GM18499 (cell line): ENCODE results near the gene SHMT2.

Experiments
- ATAC-seq: cut with Tn5 transposase; IDR thresholded peaks from one replicate; pipeline ENCODE4 v1.9.1; 2021; ENCODE audit warnings: moderate number of reproducible peaks; ENCODE audit not compliant: insufficient read depth, unreplicated experiment

The SHMT2 gene

GRCh38 chr12:57224278-57224972, 5.1 kb upstream of the SHMT2 start:
- no peak for ATAC-seq

DNA sequence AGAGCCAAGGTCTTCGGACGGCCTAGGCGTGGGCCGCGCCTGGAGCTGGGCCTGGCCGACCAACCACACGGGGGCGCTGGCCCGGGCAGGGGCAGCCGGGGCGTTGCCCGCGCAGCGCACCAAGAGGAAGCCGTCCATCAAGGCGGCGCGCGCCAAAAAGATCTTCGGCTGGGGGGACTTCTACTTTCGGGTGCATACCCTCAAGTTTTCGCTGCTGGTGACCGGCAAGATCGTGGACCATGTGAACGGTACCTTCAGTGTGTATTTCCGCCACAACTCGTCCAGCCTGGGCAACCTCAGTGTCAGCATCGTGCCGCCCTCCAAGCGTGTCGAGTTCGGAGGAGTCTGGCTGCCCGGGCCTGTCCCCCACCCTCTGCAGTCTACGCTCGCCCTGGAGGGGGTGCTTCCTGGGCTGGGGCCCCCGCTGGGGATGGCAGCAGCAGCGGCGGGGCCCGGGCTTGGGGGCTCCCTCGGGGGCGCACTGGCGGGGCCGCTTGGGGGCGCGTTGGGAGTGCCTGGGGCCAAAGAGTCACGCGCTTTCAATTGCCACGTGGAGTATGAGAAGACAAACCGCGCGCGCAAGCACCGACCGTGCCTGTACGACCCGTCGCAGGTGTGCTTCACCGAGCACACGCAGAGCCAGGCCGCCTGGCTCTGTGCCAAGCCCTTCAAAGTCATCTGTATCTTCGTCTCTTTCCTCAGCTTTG, 4.4 kb upstream of the SHMT2 start:
- ATAC-seq: no peak

- no peak for ATAC-seq
Observed at GRCh38 chr12:57225680-57226210, 3.8 kb upstream of the SHMT2 start.

GRCh38 chr12:57226588-57227314, 2.8 kb upstream of the SHMT2 start:
- ATAC-seq: no peak

DNA sequence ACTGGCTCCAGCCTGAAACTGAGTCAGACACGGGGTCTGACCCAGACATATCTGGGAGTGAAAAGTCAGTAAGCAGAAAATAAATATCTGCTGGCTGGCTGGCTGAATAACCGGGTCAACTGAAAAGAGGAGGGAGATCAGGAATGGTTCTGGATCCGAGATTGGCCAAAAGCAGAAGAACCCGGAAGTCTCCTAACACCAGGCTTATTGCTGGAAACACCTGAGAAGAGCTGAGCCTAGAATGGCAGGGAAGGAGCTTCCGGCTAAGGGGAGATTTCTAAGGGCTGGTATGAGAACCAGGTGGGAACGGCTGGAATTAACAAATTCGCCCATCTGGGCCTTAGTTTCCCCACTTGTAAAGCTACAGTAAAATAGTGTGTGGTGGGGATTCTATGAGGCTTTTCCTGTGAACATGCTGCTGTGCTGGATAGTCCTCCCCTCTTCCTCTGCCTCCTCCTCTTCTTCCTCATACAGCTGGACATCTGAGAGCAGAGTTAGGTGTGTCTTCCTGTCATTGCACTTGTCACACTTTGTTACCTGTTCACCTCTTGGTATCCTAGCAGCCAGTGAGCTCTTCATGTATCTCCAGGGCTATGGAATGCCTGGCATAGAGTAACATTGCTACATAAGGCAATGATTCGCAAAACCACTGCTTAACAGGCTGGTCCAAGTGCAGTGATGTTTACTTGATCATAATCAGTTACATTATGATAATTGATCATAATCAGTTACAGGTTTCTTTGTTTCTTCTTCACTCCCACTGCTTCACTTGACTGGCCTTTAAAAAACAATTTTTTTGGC, 2.0 kb upstream of the SHMT2 start:
- ATAC-seq: no peak

- no peak for ATAC-seq
Observed at GRCh38 chr12:57229046-57229633, 371 bp upstream of the SHMT2 start.

GRCh38 chr12:57230381-57231155, 1.1 kb downstream of the SHMT2 start:
- ATAC-seq: no peak

GRCh38 chr12:57231276-57232021, 1.9 kb downstream of the SHMT2 start:
- ATAC-seq: no peak

- ATAC-seq: no peak
Observed at GRCh38 chr12:57232156-57232756, 2.7 kb downstream of the SHMT2 start.

GRCh38 chr12:57233357-57234232, 4.1 kb downstream of the SHMT2 start:
- no peak for ATAC-seq

GRCh38 chr12:57234233-57234570, 4.7 kb downstream of the SHMT2 start:
- ATAC-seq: no peak

DNA sequence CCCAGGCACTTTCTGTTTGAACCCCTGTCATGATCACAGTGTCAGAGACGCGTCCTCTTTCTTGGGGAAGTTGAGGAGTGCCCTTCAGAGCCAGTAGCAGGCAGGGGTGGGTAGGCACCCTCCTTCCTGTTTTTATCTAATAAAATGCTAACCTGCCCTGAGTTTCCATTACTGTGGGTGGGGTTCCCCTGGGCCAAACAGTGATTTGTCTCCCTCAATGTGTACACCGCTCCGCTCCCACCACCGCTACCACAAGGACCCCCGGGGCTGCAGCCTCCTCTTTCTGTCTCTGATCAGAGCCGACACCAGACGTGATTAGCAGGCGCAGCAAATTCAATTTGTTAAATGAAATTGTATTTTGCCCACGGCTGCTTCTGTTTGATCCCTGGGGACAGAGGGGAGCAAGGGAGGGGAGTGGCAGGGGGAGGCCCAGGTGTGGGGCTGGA, 5.1 kb downstream of the SHMT2 start:
- ATAC-seq: no peak

GRCh38 chr12:57235017-57235727, 5.7 kb downstream of the SHMT2 start:
- no peak for ATAC-seq

DNA sequence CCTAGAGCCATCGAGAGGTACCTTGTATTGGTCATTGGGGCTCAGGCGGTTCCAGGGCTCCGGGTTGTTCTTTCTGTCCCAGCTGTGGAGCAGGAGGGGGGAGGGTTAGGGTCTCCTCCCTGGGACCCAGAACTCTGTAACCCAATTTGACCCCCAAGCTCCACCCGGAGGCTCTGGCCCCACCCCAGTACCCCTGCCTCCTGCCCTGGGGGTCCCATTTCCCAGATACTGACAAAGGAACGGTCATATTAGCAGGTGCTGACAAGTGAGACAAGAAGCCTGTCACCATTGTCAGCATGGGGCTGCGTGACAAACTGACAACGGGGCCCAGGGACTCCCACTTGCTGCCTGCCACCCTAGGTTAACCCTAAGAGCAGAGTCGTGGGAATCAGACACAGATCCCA, 6.2 kb downstream of the SHMT2 start:
- no peak for ATAC-seq

DNA sequence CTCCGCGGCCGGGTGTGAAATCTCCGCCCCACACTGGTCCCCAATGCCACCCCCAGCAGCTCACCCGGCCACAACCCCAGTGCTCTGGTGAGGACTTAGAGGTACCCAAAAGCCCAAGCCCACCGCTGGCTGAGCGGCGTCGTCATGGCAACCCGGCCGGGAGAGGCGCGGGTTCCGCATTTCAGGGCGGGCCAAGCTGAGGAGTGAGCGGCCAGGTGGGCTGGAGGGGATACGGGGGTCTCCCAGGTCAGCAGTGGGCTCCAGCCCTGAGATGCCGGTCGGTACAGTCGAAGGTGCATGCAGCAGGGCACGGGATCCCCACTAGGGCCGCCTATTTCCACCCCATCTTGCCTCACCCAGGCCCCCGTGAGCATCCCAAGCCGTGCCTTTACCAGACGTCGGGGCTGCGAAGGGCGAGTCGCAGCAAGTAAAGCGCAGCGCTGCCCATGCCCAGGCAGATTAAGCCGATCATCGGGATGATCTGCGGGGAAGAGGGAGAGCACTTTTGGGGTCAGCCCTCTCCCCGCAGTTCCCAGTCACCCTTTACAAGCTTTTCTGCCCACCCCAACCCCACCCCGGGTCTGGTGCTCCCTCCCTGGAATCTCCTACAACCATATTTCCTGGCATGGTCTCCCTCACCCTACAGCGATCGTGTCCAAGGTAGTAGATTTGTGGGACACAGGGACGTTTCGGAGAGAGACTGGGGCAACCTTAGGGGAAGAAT, 6.9 kb downstream of the SHMT2 start:
- no peak for ATAC-seq
